Ammon's horn (tissue), 1 donor: ENCODE data around the gene PSD4.
"Not testable (repeated sequence)": the region's sequence is repeated elsewhere in the genome, so short reads cannot be mapped to it uniquely, and the experiment has no call there.

Experiments used
- DNase-seq: peaks from one replicate; pipeline ENCODE4 v3.0.0-alpha.2; 2016; ENCODE audit warnings: low spot score

PSD4 gene

DNA sequence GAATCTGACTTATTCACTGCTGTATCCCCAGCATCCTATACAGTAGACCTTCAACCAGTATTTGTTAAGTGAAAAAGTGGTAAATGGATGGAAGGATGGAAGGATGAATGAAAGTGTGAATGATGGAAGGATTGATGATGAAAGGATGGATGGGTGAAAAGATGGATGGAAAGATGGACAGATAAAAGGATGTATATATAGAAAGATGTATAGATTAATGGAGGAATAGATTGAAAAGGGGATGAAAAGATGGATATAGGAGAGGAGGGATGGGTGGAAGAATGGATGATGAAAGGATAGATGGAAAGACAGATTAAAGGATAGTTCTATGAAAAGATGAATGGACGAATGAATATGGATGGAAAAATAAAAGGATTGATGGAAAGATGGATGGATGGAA is 50.0 kb downstream of the PSD4 start:
- DNase-seq, result no peak

- DNase-seq, result no peak
Observed at GRCh38 chr2:113224647-113225236, 51.0 kb downstream of the PSD4 start.

DNA sequence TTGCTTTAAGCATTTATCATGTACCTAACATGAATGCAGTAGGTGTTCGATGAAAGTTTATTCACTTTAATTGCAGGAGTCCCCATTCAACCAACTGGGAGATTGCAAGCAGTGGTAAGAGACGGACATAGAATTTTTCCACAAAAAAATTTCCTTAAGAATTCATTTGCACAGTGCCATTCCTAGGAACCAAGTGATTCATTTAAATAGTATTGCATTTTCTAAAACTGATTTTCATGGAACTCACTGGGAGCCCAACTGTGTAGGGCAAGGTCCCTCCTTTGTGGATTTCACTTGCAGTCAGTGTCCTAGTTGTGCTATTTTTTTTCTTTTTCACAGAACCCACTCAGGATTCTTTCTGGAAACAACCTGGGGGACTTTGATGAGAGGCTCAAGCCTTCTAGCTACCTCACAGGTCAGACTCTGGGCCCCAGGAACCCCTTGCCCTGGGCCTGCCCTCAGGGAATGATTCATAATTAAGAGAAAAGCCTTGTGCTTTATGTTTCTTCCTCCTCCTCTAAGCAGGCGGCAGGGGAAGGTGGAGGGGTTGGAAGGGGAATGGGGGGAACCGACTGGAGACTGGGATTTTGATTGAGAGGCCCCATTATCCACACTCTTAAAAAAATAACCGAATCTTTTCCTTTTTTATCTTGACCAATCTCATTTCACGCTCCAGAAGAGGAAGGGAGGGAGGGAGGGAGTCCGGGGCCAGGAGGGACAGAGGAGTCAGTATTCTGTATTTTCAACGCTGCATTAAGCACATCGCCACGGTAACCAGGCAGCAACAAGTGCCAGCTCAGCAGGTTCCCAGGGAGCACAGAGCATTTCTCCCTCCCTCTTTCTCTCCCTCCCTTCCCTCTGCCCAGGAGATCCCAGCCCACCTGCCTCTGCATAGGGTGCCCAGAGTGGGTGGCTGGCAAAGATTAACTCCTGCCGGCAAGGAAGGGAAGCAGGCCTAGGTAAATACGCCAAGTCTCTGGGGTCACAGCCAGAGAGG is 51.8 kb downstream of the PSD4 start:
- DNase-seq, result peak; percentile 80

DNA sequence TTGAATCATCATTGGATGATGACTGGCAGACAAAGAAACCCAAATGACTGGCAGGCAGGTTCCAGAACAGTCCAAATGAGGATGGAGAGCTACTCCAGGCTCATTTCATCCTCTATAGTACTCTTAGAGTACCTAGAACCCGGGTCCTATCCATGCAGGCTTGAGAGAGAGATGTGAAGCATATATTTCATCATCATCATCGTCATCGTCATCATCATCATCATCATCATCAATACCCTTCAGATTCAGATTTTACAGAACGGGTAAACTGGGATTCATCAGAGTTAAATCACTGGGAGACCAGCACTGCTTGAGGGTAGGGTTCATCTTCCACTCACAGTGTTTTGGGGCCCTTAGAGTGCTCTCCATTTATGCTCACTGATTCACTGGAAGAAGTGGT is 52.7 kb downstream of the PSD4 start:
- no peak for DNase-seq

DNA sequence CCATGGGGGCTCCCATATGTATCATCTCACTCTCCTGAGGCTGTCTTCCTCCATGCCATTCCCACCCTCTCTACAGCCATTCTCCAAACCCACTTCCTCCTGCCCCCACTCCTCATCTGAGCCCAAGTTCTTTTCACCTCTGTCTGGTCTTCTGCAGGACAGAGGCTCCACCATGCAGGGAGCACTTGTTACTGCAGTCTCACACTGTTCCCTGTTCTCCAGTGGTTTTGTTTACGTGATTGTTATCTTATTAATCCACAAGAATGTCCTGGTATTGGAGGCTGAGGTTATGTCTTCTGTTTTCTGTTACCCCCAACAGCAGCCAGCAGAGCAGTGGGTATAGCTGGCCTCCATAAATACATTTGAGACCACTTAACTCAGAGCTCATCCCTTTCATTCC is 53.5 kb downstream of the PSD4 start:
- DNase-seq, result no peak

GRCh38 chr2:113227698-113228097 is 53.9 kb downstream of the PSD4 start:
- DNase-seq, result no peak

- DNase-seq, result no peak
Observed at GRCh38 chr2:113228351-113228750, 54.6 kb downstream of the PSD4 start.

GRCh38 chr2:113228991-113229716 is 55.4 kb downstream of the PSD4 start:
- DNase-seq, result no peak

- no peak for DNase-seq
Observed at GRCh38 chr2:113229795-113230194, 56.0 kb downstream of the PSD4 start.

DNA sequence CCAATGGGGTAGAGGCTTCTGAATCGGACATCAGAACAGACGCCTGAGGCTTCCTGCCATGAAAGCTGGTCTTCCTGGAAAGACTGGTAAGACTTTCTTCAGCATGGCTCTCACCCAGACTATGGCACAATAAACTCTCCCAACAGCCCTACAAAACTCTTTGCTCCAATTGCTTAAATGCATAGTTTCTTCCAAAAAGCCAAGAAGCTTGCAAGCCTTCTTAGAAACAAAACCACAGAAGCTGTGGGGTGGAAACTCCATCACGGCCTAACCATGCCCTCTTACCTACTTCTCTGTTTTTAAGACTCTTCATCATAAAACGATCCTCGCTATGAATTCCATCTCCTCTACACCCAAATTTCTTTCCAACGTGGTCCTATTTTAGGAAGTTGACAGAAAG is 56.8 kb downstream of the PSD4 start:
- no peak for DNase-seq

GRCh38 chr2:113231064-113231463 is 57.3 kb downstream of the PSD4 start:
- DNase-seq, result no peak

GRCh38 chr2:113232123-113232522 is 58.4 kb downstream of the PSD4 start:
- DNase-seq, result no peak

DNA sequence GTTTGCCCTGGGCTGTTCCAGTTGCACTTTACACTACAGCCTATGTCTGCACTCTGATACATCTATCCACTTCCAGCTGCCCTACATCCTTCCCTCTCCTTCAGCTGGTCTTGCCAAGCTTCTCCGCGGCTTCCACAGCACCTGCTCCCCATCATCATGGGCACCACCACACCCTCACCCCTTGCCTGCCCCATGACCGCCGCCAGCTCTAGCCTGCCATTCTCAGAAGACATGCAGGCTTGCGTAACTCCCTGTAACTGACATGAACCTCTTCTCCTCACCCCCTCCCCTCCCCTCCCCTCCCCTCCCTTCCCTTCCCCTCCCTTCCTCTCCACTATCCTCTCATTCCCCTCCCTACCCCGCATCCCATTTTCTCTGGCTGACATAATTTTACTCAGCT is 59.0 kb downstream of the PSD4 start:
- DNase-seq, result no peak

- no peak for DNase-seq
Observed at GRCh38 chr2:113233593-113234550, 60.1 kb downstream of the PSD4 start.

DNA sequence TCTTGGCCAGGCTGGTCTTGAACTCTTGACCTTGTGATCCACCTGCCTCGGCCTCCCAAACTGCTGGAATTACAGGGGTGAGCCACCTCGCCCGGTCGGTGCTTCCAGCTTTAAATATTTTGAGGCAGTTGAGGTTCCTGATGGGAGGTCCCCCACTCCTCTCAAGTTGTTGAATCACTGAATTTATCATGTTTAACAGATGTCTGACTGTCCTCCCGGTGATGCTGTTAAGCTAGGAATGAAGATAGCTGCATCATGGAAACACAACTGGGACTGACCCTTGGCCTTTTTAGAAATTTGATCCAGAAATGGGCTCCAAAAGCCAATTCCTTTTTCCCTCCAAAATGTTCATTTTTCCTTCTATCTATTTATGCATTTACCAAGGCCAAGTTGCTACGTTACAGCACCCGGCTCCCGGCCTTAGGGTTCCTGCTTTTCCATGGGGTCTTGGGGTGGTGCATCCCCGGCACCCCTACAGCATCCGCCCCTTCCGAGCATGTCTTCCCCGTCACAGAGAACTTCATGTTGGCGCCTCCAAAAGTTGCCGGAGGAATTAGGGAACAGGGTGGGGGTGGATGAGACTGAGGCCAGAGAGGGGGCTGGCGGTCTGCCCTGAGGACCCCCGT is 61.1 kb downstream of the PSD4 start:
- DNase-seq, result no peak

DNA sequence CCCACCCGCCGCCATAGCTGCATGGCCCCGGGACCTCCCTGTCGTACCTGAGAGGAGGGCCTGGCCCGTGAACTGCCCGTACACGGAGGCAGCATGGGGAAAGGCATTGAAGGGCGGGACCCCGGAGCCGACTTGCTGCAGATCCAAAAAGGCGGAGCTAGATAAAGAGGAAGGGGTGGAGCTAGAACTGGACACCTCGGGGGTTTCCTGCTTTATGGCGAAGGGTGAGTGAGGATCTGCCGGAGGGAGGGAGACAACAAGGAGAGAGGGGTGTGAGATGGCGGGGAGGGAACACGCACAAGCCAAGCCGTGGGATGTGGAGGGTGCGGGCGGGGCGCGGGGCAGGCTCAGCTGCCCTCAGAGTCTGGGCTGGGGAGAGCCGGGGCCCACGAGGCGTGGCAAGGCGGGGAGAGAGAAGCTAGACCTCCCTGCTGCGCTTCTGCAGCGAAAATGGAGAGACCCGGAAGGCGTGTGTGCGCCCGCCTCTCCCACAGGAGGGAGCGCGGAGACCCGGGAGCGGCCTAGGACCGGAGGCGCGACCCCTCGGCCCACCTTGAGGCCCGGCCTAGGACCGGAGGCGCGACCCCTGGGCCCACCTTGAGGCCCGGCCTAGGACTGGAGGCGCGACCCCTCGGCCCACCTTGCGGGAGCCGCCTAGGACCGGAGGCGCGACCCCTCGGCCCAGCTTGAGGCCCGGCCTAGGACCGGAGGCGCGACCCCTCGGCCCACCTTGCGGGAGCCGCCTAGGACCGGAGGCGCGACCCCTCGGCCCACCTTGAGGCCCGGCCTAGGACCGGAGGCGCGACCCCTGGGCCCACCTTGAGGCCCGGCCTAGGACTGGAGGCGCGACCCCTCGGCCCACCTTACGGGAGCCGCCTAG is 61.8 kb downstream of the PSD4 start:
- DNase-seq, result not testable (repeated sequence)

DNA sequence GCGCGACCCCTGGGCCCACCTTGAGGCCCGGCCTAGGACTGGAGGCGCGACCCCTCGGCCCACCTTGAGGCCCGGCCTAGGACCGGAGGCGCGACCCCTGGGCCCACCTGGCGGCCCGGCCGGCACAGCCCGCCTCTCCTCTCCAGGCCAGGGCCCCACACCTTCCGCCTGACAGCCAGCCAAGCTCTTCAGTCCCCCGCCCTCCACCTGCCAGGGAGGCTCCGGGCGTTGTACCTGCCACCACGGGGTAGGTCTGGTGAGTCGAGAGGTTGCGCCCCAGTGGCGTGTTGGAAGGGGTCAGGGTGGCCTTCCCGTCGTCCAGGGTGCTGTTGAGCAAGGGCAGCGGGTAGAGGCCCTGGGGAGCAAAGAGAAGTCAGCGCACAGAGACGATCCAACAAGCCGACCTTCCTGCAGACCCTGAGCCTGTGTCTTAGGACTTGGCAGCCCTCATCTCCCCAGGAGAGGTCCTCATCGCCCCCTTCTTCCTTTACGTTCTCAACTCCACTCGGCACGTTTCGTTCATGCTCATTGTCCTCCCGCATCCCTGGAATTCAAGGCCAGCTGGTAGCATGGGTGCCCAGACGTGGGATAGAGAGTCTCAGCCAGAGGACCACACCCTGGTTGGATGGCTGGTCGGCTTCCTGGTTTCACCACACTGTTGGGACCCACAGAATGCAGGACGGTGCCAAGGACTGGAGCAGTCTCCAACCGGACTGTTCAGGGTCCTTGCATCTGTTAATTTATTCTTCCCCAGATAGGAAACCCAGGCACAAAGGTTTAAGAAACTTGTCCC is 62.8 kb downstream of the PSD4 start:
- DNase-seq, result no peak

DNA sequence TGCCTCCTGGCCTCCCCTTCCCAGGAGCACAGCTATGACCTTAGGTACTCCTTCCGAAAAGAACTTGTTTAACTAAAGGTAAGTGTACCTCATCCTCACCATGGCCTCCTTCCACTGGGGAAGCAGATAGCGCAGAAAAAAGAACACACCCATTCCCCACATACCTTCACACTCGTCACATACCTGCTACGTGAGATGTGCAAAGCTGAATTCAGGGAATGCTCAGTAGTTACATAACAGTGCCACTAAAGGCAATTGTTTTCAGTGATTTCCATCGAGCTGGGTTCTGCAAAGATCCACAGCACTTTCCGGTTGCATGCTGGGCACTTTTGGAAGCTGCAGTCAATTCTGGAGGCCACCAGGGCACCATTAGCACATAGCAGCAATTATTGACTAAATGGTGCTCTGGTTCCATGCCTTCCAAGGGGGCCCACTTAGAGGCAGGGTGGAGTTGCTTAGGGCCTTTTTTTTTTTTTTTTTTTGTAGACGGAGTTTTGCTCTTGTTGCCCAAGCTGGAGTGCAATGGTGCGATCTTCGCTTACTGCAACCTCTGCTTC is 63.9 kb downstream of the PSD4 start:
- DNase-seq, result no peak
